SK-N-SH (cell line): ENCODE measurements around the gene FBN2. TPM values are rescaled to one million over a fixed set of nuclear protein-coding genes. Genes with fewer than 3 reads are reported as not detected.

Source experiments
- CTCF ChIA-PET: fragments of 300-600, 350-600 bp; formaldehyde crosslinking; extraction: SDS; loops from one replicate; lab custom pipeline; 2021; lab: Yijun Ruan, JAX
- POLR2A ChIA-PET: fragments of 350-600 bp; sonication (Branson Sonifier 250); formaldehyde crosslinking; extraction: SDS; loops from one replicate; lab custom pipeline; 2020; ENCODE audit warnings: antibody characterized with exemption, inconsistent platforms; lab: Yijun Ruan, JAX
- DNase-seq: peaks from one replicate; pipeline ENCODE4 v3.0.0; 2012
- H2AFZ ChIP-seq: fragments of 200-600 bp; sonication (generic); 2 replicates; pipeline ENCODE4 v1.8.1; 2016; ENCODE audit warnings: antibody characterized with exemption, mild to moderate bottlenecking, low read depth
- H3F3A ChIP-seq: fragments of 200-600 bp; sonication (generic); replicated peaks from 2 replicates; pipeline ENCODE3; 2016; ENCODE audit warnings: antibody characterized with exemption, mild to moderate bottlenecking; ENCODE audit not compliant: insufficient read depth
- H3K27ac ChIP-seq, 2 experiments: fragments of 200-500 bp in 1 of 2; fragments of 200-600 bp in 1 of 2; sonication (Bioruptor generic) in 1 of 2; sonication (generic), shearing (Covaris generic) in 1 of 2; 2 replicates each; pipeline versions ENCODE4 v1.5.1 to v1.6.1; 2014 to 2016; ENCODE audit warnings: low read depth in 2 of 2, inconsistent platforms in 1 of 2, low read length in 1 of 2, mild to moderate bottlenecking in 1 of 2, mixed read lengths in 1 of 2
- H3K27me3 ChIP-seq: fragments of 200-600 bp; sonication (generic), shearing (Covaris generic); 2 replicates; pipeline ENCODE4 v1.6.1; 2016; ENCODE audit warnings: mixed run types; ENCODE audit not compliant: insufficient read depth
- H3K36me3 ChIP-seq, 2 experiments: fragments of 200-500 bp in 1 of 2; fragments of 200-600 bp in 1 of 2; sonication (Bioruptor generic) in 1 of 2; sonication (generic) in 1 of 2; replicated peaks in 1 of 2; 2 replicates each; pipeline versions ENCODE3 to v1.5.1; 2014 to 2016; ENCODE audit warnings: low read length in 1 of 2, mild to moderate bottlenecking in 1 of 2; ENCODE audit not compliant: insufficient read depth in 2 of 2, control insufficient read depth in 1 of 2
- H3K4me1 ChIP-seq, 2 experiments: fragments of 200-500 bp in 1 of 2; fragments of 200-600 bp in 1 of 2; sonication (Bioruptor generic) in 1 of 2; sonication (generic), shearing (Covaris generic) in 1 of 2; 2 replicates each; pipeline versions ENCODE4 v1.5.1 to v1.6.1; 2014 to 2016; ENCODE audit warnings: low read depth in 1 of 2, low read length in 1 of 2, mixed run types in 1 of 2; ENCODE audit not compliant: insufficient read depth in 2 of 2, control insufficient read depth in 1 of 2
- H3K4me2 ChIP-seq: fragments of 200-600 bp; sonication (generic), shearing (Covaris generic); 2 replicates; pipeline ENCODE4 v1.6.1; 2017; ENCODE audit warnings: mixed run types
- H3K4me3 ChIP-seq, 2 experiments: fragments of 200-500 bp in 1 of 2; fragments of 200-600 bp in 1 of 2; sonication (Bioruptor generic) in 1 of 2; sonication (generic), shearing (Covaris generic) in 1 of 2; 2 replicates each; pipeline versions ENCODE4 v1.5.1 to v1.8.1; 2014 to 2016; ENCODE audit warnings: low read depth in 2 of 2, inconsistent platforms in 1 of 2, low read length in 1 of 2, mild to moderate bottlenecking in 1 of 2, mixed read lengths in 1 of 2, moderate library complexity in 1 of 2
- H3K79me2 ChIP-seq: fragments of 200-600 bp; sonication (generic); 2 replicates; pipeline ENCODE4 v1.8.1; 2017; ENCODE audit warnings: mild to moderate bottlenecking; ENCODE audit not compliant: insufficient read depth
- H3K9ac ChIP-seq: fragments of 200-600 bp; sonication (generic); 2 replicates; pipeline ENCODE4 v1.6.1; 2017; ENCODE audit warnings: mixed run types
- H3K9me2 ChIP-seq: fragments of 200-600 bp; sonication (generic); 2 replicates; pipeline ENCODE4 v1.6.1; 2017; ENCODE audit warnings: mixed run types
- H3K9me3 ChIP-seq: fragments of 200-600 bp; sonication (generic); 2 replicates; pipeline ENCODE4 v1.6.1; 2017; ENCODE audit warnings: mixed run types, mild to moderate bottlenecking, moderate library complexity
- H4K20me1 ChIP-seq: fragments of 200-600 bp; sonication (generic); 2 replicates; pipeline ENCODE4 v1.6.1; 2017; ENCODE audit warnings: mild to moderate bottlenecking, mixed run types; ENCODE audit not compliant: insufficient read depth
- FOSL2 ChIP-seq: IDR thresholded peaks from 2 replicates; pipeline ENCODE4 v1.4.0; 2012; ENCODE audit warnings: low read depth, mild to moderate bottlenecking, moderate library complexity, borderline replicate concordance
- RAD21 ChIP-seq: IDR thresholded peaks from 2 replicates; pipeline ENCODE4 v1.6.1; 2012; ENCODE audit warnings: mild to moderate bottlenecking, low read length
- SMC3 ChIP-seq: IDR thresholded peaks from 2 replicates; pipeline ENCODE4 v1.6.1; 2012; ENCODE audit warnings: low read depth, low read length, improper control_type of control experiment
- TAF1 ChIP-seq: IDR thresholded peaks from 2 replicates; pipeline ENCODE4 v1.6.1; 2012; ENCODE audit warnings: low read depth, mild to moderate bottlenecking, low read length, moderate library complexity, borderline replicate concordance
- WGBS: methylation state at CpG from one replicate; pipeline ENCODE4 v1.1.6; 2017; ENCODE audit warnings: low lambda C conversion rate; 5-methylcytosine and 5-hydroxymethylcytosine counted together
- polyA plus RNA-seq, 3 experiments: library from polyadenylated mRNA; depleted of rRNA; stranded (reverse); fragments of >200 nt; gene quantifications; 2 replicates each; pipeline ENCODE4 v1.2.3, GENCODE V29; 2012
- TF ChIP-seq, protein P1 (sequence below): fragments of 200-600 bp; sonication (generic); IDR thresholded peaks from 2 replicates; pipeline ENCODE4 v1.6.1; 2017; ENCODE audit warnings: antibody characterized with exemption, mild to moderate bottlenecking, moderate library complexity

FBN2 gene
- polyA plus RNA-seq, 1 of the 3 experiments (the other 2 are of a cell fraction) = 2.2 TPM

DNA sequence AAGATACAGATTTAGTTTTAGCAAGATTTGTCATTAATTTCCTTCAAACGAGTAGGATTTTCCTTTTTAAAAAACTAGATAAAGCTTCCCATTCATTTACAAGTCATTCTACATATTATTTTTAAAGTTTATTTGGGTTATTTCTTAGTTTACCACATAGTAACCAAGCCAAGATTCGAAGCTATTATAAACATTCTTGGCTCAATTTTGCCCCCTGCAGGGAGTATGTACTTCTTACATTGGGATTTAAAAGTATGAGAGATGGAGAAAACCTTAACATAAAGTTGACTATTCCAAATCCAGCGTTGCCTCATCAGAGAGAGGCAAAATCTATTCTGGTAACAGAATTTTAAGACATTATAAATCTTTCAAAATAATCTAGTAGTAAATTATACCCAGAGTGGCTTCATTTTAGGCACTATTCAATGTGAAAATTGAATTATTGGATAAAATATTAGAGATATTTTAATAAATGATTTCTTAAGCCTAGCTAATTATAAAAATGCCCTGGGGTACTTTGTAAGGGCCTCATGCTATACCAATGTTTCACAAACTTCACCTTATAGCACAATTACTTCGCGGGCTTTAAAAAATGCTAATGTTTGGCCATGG, 39.1 kb downstream of the FBN2 start:
- no peak overlapping the region for H3K4me3 ChIP-seq
- no peak overlapping the region for H3K27ac ChIP-seq
- no peak overlapping the region for H3K4me2 ChIP-seq
- WGBS = 30% methylated on average over 5 of the region's 5 CpGs
- POLR2A ChIA-PET = no interaction called here
- no peaks in the 10 kb centered on the region for H3K36me3 ChIP-seq
- H3F3A ChIP-seq = no peaks in the 10 kb centered on the region
- peaks cover 5% of the 10 kb centered on the region; the same call in 1 of the 2 replicates for H3K27me3 ChIP-seq
- peak; percentile 7 for DNase-seq
- H2AFZ ChIP-seq = no peak overlapping the region
- H4K20me1 ChIP-seq = no peaks in the 10 kb centered on the region
- H3K4me1 ChIP-seq = no peaks in the 10 kb centered on the region; a peak in 1 of 4 replicates
- CTCF ChIA-PET = interaction anchor here (0.6 to 1.4 kb wide), 9 partner anchors 9 to 936 kb away, joined by 3 to 5 read pairs (median 4); no protein-coding TSS in a partner anchor
- H3K9me3 ChIP-seq = no peaks in the 10 kb centered on the region
- no peaks in the 10 kb centered on the region for H3K9me2 ChIP-seq
- H3K79me2 ChIP-seq = no peaks in the 10 kb centered on the region
- peak; percentile 33 for TF ChIP-seq SMC3
- peak; percentile 54 for TF ChIP-seq RAD21
- no peak for TF ChIP-seq FOSL2
- TF ChIP-seq, protein P1, sequence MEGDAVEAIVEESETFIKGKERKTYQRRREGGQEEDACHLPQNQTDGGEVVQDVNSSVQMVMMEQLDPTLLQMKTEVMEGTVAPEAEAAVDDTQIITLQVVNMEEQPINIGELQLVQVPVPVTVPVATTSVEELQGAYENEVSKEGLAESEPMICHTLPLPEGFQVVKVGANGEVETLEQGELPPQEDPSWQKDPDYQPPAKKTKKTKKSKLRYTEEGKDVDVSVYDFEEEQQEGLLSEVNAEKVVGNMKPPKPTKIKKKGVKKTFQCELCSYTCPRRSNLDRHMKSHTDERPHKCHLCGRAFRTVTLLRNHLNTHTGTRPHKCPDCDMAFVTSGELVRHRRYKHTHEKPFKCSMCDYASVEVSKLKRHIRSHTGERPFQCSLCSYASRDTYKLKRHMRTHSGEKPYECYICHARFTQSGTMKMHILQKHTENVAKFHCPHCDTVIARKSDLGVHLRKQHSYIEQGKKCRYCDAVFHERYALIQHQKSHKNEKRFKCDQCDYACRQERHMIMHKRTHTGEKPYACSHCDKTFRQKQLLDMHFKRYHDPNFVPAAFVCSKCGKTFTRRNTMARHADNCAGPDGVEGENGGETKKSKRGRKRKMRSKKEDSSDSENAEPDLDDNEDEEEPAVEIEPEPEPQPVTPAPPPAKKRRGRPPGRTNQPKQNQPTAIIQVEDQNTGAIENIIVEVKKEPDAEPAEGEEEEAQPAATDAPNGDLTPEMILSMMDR = peak; percentile 58
- H3K9ac ChIP-seq = no peak overlapping the region

DNA sequence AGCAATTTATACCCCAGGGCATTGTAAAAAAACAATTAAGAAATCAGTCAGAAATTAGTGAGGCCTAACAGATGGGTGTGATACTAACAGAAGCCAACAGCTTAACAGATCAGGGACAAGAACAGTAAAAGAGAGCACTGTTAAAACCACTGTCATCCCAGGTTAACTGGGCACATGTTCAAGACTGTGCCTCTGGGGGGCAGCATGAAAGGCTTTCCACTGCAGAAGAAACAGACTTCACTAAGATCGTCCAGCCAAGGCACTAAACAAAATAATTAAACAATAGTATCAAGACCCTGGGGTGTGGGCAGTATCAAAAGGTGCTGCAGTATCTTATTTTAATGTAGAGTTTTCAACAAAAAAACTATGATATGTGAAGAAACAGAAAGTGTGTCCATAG, 43.5 kb downstream of the FBN2 start:
- TF ChIP-seq, protein P1 = peak; percentile 27; the same call in 1 of the 2 replicates
- no peak for TF ChIP-seq TAF1
- H3K79me2 ChIP-seq = no peaks in the 10 kb centered on the region
- H4K20me1 ChIP-seq = no peaks in the 10 kb centered on the region
- H3F3A ChIP-seq = no peaks in the 10 kb centered on the region
- WGBS = 12% methylated on average over 1 of the region's 1 CpG
- no peaks in the 10 kb centered on the region for H3K36me3 ChIP-seq
- H3K4me3 ChIP-seq = no peak overlapping the region
- H3K27ac ChIP-seq = no peak overlapping the region
- no peak overlapping the region for H3K4me2 ChIP-seq
- DNase-seq = peak; percentile 1
- H2AFZ ChIP-seq = no peak overlapping the region
- ChIA-PET POLR2A (no interaction called here), CTCF (no interaction called here)
- H3K9me2 ChIP-seq = no peaks in the 10 kb centered on the region
- H3K4me1 ChIP-seq = no peaks in the 10 kb centered on the region
- H3K9me3 ChIP-seq = no peaks in the 10 kb centered on the region
- no peaks in the 10 kb centered on the region for H3K27me3 ChIP-seq
- H3K9ac ChIP-seq = no peak overlapping the region
